Spleen (tissue), 7 donors: Measurements from ENCODE around the gene ATP8B2.

Source experiments
- CTCF ChIP-seq, 11 experiments: fragments of 200-600 bp in 7 of 11; fragments of 450-650 bp in 4 of 11; sonication (generic) in 4 of 11; IDR thresholded peaks in 8 of 11; conservative IDR thresholded peaks in 3 of 11; 1 replicate in 7 of 11; 2 replicates in 4 of 11; pipeline versions ENCODE4 v1.4.0 to v1.8.0; 2016 to 2021; ENCODE audit warnings: antibody characterized with exemption in 11 of 11, inconsistent platforms in 4 of 11, mild to moderate bottlenecking in 1 of 11
- POLR2A ChIP-seq, 3 donors: fragments of 450-650 bp; IDR thresholded peaks; one replicate each; pipeline ENCODE4 v1.5.1; 2017; ENCODE audit warnings: antibody characterized with exemption in 3 of 3, mild to moderate bottlenecking in 1 of 3
- POLR2AphosphoS5 ChIP-seq, 3 donors: sonication (generic); formaldehyde crosslinking; IDR thresholded peaks; one replicate each; pipeline ENCODE4 v1.5.1; 2017; ENCODE audit warnings: antibody characterized with exemption in 3 of 3
- donor health status: DM: no; HTN: no; CAD: no; lungs with moderate emphysema.
- donor health status: DM: no; HTN: no; CAD: no.
- donor health status: DM: no; HTN: no; CAD: no.

GRCh38 chr1:154334079-154335024 is 9.0 kb downstream of the ATP8B2 start:
- TF ChIP-seq CTCF (IDR thresholded peaks at IDR 0.05 in 8 of 11, conservative IDR thresholded peaks at IDR 0.05 in 3 of 11) (no peak), POLR2A (IDR thresholded peaks at IDR 0.05) (no peak), POLR2AphosphoS5 (IDR thresholded peaks at IDR 0.05) (no peak)
